GM19025 (cell line): Measurements from ENCODE around the gene AHNAK.
"Not testable (repeated sequence)": the region's sequence is repeated elsewhere in the genome, so short reads cannot be mapped to it uniquely, and the experiment has no call there.

ENCODE experiments used
- ATAC-seq: cut with Tn5 transposase; IDR thresholded peaks from one replicate; pipeline ENCODE4 v1.9.1; 2021; ENCODE audit warnings: mild to moderate bottlenecking, low read depth, moderate library complexity; ENCODE audit not compliant: unreplicated experiment

The AHNAK gene

GRCh38 chr11:62546244-62546928 is at the start of gene AHNAK:
AHNAK (minus strand) TSS chr11:62546806; CDS start chr11:62536098, 10,708 bp downstream.
- ATAC-seq = peak; percentile 34

- ATAC-seq = no peak
These were observed 48.5 kb upstream of the AHNAK start for GRCh38 chr11:62595124-62595523.

GRCh38 chr11:62593434-62594044 is 46.9 kb upstream of the AHNAK start:
- no peak for ATAC-seq

- no peak for ATAC-seq
These were observed 46.4 kb upstream of the AHNAK start for GRCh38 chr11:62592989-62593421.

- ATAC-seq = no peak
These were observed 45.7 kb upstream of the AHNAK start for GRCh38 chr11:62592146-62592815.

GRCh38 chr11:62591448-62592145 is 45.0 kb upstream of the AHNAK start, which contains the start of gene TUT1:
TUT1 (minus strand) TSS chr11:62591523; CDS start chr11:62591485, 38 bp downstream.
- peak; percentile 84 for ATAC-seq

- no peak for ATAC-seq
These were observed 42.5 kb upstream of the AHNAK start for GRCh38 chr11:62588966-62589637.

GRCh38 chr11:62585356-62585755 is 38.8 kb upstream of the AHNAK start:
- not testable (repeated sequence) for ATAC-seq

- ATAC-seq = not testable (repeated sequence)
These were observed 35.1 kb upstream of the AHNAK start for GRCh38 chr11:62581735-62582134.

- no peak for ATAC-seq
These were observed 34.5 kb upstream of the AHNAK start for GRCh38 chr11:62580959-62581715.

- ATAC-seq = no peak
These were observed 32.6 kb upstream of the AHNAK start for GRCh38 chr11:62579252-62579651.

GRCh38 chr11:62578541-62578940 is 31.9 kb upstream of the AHNAK start:
- no peak for ATAC-seq

GRCh38 chr11:62577046-62577714 is 30.6 kb upstream of the AHNAK start:
- ATAC-seq = no peak

- no peak for ATAC-seq
These were observed 29.2 kb upstream of the AHNAK start for GRCh38 chr11:62575837-62576236.

- ATAC-seq = no peak
These were observed 28.6 kb upstream of the AHNAK start for GRCh38 chr11:62575156-62575555.

GRCh38 chr11:62574363-62575071 is 27.9 kb upstream of the AHNAK start:
- ATAC-seq = peak; percentile 6

- ATAC-seq = peak; percentile 88
These were observed 27.2 kb upstream of the AHNAK start, which contains the start of gene EEF1G for GRCh38 chr11:62573592-62574362. EEF1G (minus strand) TSS chr11:62573891; CDS start chr11:62573842, 49 bp downstream.
